SK-N-SH treated with all-trans-retinoic acid at 6 μM for 48 hours (cell line): ENCODE data around the gene BEGAIN.

ENCODE experiments used
- ATAC-seq: fragments of 200-7000 bp; cut with Tn5 transposase; 3 replicates; pipeline ENCODE4 v1.9.1; 2020; ENCODE audit warnings: mild to moderate bottlenecking, moderate library complexity
- BACH2 ChIP-seq: fragments of 250-450 bp; sonication (Bioruptor Pico); IDR thresholded peaks from 2 replicates; pipeline ENCODE4 v1.9.0; 2021; ENCODE audit warnings: mild to moderate bottlenecking, borderline replicate concordance
- CSDC2 ChIP-seq: fragments of 250-450 bp; sonication (Bioruptor Pico); IDR thresholded peaks from 2 replicates; pipeline ENCODE4 v1.5.0; 2020; ENCODE audit warnings: mild to moderate bottlenecking, moderate library complexity
- ESRRG ChIP-seq: fragments of 250-450 bp; sonication (Bioruptor Pico); IDR thresholded peaks from 2 replicates; pipeline ENCODE4 v1.6.1; 2021; ENCODE audit warnings: mild to moderate bottlenecking
- GLIS3 ChIP-seq: fragments of 250-450 bp; sonication (Bioruptor Pico); IDR thresholded peaks from 2 replicates; pipeline ENCODE4 v1.5.0; 2020; ENCODE audit warnings: mild to moderate bottlenecking, moderate library complexity
- ISL1 ChIP-seq: fragments of 250-450 bp; sonication (Bioruptor Pico); IDR thresholded peaks from 2 replicates; pipeline ENCODE4 v2.1.2; 2022; ENCODE audit warnings: mild to moderate bottlenecking, moderate library complexity
- OSR1 ChIP-seq: fragments of 250-450 bp; sonication (Bioruptor Pico); IDR thresholded peaks from 2 replicates; pipeline ENCODE4 v1.8.0; 2022; ENCODE audit warnings: moderate library complexity, mild to moderate bottlenecking, inconsistent platforms
- RARB ChIP-seq: fragments of 250-450 bp; sonication (Bioruptor Pico); IDR thresholded peaks from 2 replicates; pipeline ENCODE4 v1.8.0; 2021; ENCODE audit warnings: mild to moderate bottlenecking, moderate library complexity
- SNAI2 ChIP-seq: fragments of 250-450 bp; sonication (Bioruptor Pico); IDR thresholded peaks from 2 replicates; pipeline ENCODE4 v1.5.0; 2020; ENCODE audit warnings: mild to moderate bottlenecking, moderate library complexity
- TCF4 ChIP-seq: fragments of 250-450 bp; sonication (Bioruptor Pico); IDR thresholded peaks from 2 replicates; pipeline ENCODE4 v1.8.0; 2021; ENCODE audit warnings: mild to moderate bottlenecking, moderate library complexity, borderline replicate concordance
- TOX ChIP-seq: fragments of 250-450 bp; sonication (Bioruptor Pico); IDR thresholded peaks from 2 replicates; pipeline ENCODE4 v1.8.0; 2021; ENCODE audit warnings: mild to moderate bottlenecking, moderate library complexity, borderline replicate concordance
- ZC3H10 ChIP-seq: fragments of 250-450 bp; sonication (Bioruptor Pico); IDR thresholded peaks from 2 replicates; pipeline ENCODE4 v1.5.1; 2021; ENCODE audit warnings: mild to moderate bottlenecking, moderate library complexity
- ZFP3 ChIP-seq: fragments of 250-450 bp; sonication (Bioruptor Pico); IDR thresholded peaks from 2 replicates; pipeline ENCODE4 v1.5.0; 2020; ENCODE audit warnings: mild to moderate bottlenecking, moderate library complexity
- ZFP30 ChIP-seq: fragments of 450-650 bp; formaldehyde crosslinking; IDR thresholded peaks from 2 replicates; pipeline ENCODE4 v1.5.0; 2022; ENCODE audit warnings: mild to moderate bottlenecking, moderate library complexity
- ZNF70 ChIP-seq: fragments of 450-650 bp; formaldehyde crosslinking; IDR thresholded peaks from 2 replicates; pipeline ENCODE4 v1.5.0; 2020; ENCODE audit warnings: mild to moderate bottlenecking, moderate library complexity
- ZNF8 ChIP-seq: fragments of 450-650 bp; formaldehyde crosslinking; IDR thresholded peaks from 2 replicates; pipeline ENCODE4 v1.5.0; 2020; ENCODE audit warnings: mild to moderate bottlenecking, moderate library complexity
- TF ChIP-seq, protein P1 (sequence below): fragments of 250-450 bp; sonication (Bioruptor Pico); IDR thresholded peaks from 2 replicates; pipeline ENCODE4 v1.5.1; 2021; ENCODE audit warnings: mild to moderate bottlenecking, moderate library complexity
- TF ChIP-seq, protein P2 (sequence below): fragments of 250-450 bp; sonication (Bioruptor Pico); IDR thresholded peaks from 2 replicates; pipeline ENCODE4 v1.8.0; 2020; ENCODE audit warnings: mild to moderate bottlenecking, moderate library complexity, borderline replicate concordance
- TF ChIP-seq, protein P3 (sequence below): fragments of 250-450 bp; sonication (Bioruptor Pico); IDR thresholded peaks from 2 replicates; pipeline ENCODE4 v1.8.0; 2021; ENCODE audit warnings: low read depth, mild to moderate bottlenecking, moderate library complexity, borderline replicate concordance
- TF ChIP-seq, protein P4 (sequence below): fragments of 250-450 bp; sonication (Bioruptor Pico); IDR thresholded peaks from 2 replicates; pipeline ENCODE4 v1.5.0; 2020; ENCODE audit warnings: mild to moderate bottlenecking, moderate library complexity

Gene BEGAIN

DNA sequence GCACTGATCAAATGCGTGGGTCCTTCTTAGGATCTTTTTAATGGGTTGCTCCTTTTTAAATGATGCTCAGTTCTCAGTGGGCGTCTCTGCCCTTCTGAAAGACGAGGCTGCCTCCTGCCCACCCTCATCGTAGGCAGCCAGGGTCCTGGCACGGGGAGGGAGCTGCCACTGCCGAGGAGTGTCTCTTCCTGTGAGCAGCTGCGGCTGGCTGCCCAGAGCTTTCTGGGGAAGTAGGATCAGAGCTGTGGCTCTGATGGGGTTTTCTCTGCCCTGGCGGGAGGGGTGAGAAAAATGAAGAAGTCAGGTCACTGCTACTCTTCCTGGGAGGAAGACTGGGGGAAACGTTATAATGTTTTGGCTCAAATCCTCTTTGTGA is 31.1 kb upstream of the BEGAIN start:
- no peak for ATAC-seq
- TF ChIP-seq RARB (CRISPR knock-in tag): no peak
- no peak for TF ChIP-seq BACH2
- TF ChIP-seq CSDC2 (CRISPR knock-in tag): no peak
- no peak for TF ChIP-seq ZFP3 (CRISPR knock-in tag)
- TF ChIP-seq TCF4 (CRISPR knock-in tag): no peak
- TF ChIP-seq OSR1 (CRISPR knock-in tag): no peak
- no peak for TF ChIP-seq ESRRG (CRISPR knock-in tag)
- no peak for TF ChIP-seq ZNF8 (CRISPR knock-in tag)
- TF ChIP-seq, protein P1, sequence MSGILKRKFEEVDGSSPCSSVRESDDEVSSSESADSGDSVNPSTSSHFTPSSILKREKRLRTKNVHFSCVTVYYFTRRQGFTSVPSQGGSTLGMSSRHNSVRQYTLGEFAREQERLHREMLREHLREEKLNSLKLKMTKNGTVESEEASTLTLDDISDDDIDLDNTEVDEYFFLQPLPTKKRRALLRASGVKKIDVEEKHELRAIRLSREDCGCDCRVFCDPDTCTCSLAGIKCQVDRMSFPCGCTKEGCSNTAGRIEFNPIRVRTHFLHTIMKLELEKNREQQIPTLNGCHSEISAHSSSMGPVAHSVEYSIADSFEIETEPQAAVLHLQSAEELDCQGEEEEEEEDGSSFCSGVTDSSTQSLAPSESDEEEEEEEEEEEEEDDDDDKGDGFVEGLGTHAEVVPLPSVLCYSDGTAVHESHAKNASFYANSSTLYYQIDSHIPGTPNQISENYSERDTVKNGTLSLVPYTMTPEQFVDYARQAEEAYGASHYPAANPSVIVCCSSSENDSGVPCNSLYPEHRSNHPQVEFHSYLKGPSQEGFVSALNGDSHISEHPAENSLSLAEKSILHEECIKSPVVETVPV (CRISPR knock-in tag): no peak
- TF ChIP-seq SNAI2 (CRISPR knock-in tag): no peak
- TF ChIP-seq, all 23 proteins: peak for 0

DNA sequence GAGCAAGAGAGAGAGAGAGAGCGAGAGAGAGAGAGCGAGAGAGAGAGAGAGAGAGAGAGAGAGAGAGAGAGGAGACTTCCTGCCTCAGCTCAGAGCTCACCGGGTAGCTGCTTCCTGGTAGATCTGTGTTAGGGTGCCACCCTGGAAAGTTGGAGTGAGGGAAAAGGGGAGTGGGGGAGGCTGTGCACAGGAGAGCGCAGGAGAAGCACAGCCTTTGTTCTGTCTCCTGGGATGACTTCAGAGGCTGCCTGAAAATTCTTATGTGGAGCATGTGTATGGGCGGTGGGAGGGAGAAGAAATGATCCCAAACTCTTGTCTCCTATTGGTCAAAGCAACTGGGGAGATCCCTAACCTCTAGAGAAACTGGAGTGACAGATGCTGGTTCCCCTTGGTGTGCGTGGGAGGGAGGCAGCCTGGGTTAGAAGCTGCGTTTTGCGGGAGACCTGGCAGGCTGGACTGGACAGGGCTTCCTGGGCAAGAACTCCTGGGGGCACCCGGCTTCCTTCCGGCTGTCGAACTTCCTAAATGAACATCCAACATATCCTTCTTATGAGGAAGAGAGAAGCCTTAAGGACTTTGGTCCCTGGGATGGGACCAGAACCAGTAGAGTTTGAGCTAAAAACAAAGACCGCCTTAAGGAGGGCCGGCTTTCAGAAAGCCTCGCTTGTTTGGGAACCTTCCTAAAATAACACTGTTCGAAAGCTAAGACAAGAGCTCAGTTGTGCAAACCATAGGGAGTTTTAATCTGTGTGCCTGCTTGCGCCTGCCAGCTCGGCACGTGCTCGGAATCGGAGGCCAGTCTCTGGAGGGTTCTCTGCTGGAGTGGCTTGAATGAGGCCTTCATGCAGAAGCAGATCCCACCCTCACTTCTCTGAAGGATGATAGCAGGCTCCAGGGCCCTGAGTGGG is 30.4 kb upstream of the BEGAIN start:
- ATAC-seq: no peak

DNA sequence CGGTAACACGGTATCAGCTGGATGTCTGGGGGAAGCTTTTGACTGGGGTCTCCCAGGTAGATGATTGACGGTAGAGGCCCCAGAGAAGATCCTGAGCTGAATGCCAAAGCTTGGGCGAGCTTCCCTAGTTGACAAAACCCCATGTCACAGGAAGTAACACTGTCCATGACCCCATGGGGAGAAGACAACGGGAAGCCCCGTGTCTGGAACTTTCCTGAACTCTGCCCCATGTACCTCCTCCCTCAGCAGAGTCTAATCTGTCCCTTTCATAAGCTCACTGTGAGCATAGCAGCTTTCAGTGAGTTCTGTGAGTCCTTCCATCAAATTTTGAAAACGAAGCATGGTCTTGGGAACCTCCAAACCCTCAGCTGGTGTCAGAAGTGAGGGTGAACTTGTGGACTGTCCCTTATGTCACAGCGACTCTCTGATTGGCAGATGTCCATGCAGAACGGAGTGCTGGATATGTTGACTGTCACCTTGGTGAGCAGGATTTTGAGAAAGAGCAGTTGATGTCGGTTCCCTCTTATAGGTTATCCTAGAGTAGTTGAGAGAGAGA is 29.7 kb upstream of the BEGAIN start:
- ATAC-seq: no peak
- TF ChIP-seq, protein P1 (CRISPR knock-in tag): no peak

More for the DNA sequence above, 30.4 kb upstream of the BEGAIN start:
- TF ChIP-seq ISL1 (CRISPR knock-in tag): no peak
- no peak for TF ChIP-seq TCF4 (CRISPR knock-in tag)
- TF ChIP-seq ZNF70 (CRISPR knock-in tag): no peak
- TF ChIP-seq BACH2: no peak
- TF ChIP-seq ZNF8 (CRISPR knock-in tag): no peak
- TF ChIP-seq, all 23 proteins: peak for 0

DNA sequence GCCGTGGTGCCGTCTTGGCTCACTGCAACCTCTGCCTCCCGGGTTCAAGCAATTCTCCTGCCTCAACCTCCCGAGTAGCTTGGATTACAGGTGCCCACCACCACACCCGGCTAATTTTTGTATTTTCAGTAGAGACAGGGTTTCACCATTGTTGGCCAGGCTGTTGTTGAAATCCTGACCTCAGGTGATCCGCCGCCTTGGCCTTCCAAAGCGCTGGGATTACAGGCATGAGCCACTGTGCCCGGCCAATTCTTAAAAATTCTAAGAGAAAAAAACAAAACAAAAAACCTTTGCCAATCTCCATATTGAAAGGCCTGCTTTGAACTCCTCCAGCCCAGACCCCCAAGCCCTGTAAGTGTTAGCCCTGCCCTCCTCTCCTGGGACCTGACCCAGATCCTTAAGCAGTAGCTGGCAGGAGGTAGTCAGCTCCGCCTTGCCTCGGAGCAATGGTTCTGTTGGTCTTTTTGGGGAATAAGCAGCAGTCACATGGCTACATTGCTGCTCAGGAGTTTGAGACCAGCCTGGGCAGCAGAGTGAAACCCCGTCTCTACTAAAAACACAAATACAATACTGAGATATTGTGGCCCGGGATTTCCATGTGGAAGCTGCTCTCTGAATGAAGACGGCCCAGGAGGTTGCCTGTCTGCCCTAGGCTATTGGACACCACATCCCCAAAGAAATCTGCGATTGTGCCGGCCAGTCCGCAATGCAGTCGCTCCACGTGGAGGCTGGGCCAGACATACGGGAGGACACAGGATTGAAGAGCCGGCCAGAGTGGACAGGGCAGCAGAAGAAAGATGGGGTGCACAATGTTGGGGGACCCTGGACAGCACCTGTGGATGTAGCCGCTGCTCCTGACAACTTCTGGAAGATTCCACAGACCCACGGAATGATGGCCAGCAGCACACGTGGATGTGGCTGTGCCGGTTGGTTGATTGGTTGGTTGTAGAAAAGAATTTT is 28.8 kb upstream of the BEGAIN start:
- TF ChIP-seq SNAI2 (CRISPR knock-in tag): no peak
- no peak for TF ChIP-seq CSDC2 (CRISPR knock-in tag)
- TF ChIP-seq, protein P1 (CRISPR knock-in tag): no peak
- TF ChIP-seq, protein P2, sequence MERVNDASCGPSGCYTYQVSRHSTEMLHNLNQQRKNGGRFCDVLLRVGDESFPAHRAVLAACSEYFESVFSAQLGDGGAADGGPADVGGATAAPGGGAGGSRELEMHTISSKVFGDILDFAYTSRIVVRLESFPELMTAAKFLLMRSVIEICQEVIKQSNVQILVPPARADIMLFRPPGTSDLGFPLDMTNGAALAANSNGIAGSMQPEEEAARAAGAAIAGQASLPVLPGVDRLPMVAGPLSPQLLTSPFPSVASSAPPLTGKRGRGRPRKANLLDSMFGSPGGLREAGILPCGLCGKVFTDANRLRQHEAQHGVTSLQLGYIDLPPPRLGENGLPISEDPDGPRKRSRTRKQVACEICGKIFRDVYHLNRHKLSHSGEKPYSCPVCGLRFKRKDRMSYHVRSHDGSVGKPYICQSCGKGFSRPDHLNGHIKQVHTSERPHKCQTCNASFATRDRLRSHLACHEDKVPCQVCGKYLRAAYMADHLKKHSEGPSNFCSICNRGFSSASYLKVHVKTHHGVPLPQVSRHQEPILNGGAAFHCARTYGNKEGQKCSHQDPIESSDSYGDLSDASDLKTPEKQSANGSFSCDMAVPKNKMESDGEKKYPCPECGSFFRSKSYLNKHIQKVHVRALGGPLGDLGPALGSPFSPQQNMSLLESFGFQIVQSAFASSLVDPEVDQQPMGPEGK (CRISPR knock-in tag): no peak
- TF ChIP-seq, all 23 proteins: peak for 0
- no peak for ATAC-seq

DNA sequence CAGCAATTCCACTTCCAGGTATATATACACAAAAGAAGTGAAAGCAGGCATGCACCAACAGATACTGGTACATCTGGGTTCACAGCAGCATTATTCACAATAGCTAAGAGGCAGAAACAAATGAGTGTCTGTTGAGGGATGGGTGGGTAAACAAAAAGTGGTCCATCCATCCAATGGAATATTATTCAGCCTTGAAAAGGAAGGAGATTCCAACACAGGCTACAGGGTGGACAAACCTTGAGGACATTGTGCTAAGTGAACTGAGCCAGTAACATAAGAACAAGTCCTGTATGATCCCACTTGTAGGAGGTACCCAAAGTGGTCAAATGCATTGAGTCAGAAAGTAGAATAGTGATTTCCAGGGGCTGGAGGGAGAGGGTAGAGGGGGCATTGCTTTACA is 27.6 kb upstream of the BEGAIN start:
- no peak for ATAC-seq
- no peak for TF ChIP-seq GLIS3 (CRISPR knock-in tag)
- TF ChIP-seq ZFP30: no peak
- TF ChIP-seq TCF4 (CRISPR knock-in tag): no peak
- no peak for TF ChIP-seq ZC3H10 (CRISPR knock-in tag)
- TF ChIP-seq, protein P3, sequence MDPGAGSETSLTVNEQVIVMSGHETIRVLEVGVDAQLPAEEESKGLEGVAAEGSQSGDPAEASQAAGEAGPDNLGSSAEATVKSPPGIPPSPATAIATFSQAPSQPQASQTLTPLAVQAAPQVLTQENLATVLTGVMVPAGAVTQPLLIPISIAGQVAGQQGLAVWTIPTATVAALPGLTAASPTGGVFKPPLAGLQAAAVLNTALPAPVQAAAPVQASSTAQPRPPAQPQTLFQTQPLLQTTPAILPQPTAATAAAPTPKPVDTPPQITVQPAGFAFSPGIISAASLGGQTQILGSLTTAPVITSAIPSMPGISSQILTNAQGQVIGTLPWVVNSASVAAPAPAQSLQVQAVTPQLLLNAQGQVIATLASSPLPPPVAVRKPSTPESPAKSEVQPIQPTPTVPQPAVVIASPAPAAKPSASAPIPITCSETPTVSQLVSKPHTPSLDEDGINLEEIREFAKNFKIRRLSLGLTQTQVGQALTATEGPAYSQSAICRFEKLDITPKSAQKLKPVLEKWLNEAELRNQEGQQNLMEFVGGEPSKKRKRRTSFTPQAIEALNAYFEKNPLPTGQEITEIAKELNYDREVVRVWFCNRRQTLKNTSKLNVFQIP (CRISPR knock-in tag): no peak
- no peak for TF ChIP-seq TOX (CRISPR knock-in tag)
- no peak for TF ChIP-seq CSDC2 (CRISPR knock-in tag)
- TF ChIP-seq ZFP3 (CRISPR knock-in tag): no peak
- TF ChIP-seq BACH2: no peak
- no peak for TF ChIP-seq RARB (CRISPR knock-in tag)
- TF ChIP-seq, protein P4, sequence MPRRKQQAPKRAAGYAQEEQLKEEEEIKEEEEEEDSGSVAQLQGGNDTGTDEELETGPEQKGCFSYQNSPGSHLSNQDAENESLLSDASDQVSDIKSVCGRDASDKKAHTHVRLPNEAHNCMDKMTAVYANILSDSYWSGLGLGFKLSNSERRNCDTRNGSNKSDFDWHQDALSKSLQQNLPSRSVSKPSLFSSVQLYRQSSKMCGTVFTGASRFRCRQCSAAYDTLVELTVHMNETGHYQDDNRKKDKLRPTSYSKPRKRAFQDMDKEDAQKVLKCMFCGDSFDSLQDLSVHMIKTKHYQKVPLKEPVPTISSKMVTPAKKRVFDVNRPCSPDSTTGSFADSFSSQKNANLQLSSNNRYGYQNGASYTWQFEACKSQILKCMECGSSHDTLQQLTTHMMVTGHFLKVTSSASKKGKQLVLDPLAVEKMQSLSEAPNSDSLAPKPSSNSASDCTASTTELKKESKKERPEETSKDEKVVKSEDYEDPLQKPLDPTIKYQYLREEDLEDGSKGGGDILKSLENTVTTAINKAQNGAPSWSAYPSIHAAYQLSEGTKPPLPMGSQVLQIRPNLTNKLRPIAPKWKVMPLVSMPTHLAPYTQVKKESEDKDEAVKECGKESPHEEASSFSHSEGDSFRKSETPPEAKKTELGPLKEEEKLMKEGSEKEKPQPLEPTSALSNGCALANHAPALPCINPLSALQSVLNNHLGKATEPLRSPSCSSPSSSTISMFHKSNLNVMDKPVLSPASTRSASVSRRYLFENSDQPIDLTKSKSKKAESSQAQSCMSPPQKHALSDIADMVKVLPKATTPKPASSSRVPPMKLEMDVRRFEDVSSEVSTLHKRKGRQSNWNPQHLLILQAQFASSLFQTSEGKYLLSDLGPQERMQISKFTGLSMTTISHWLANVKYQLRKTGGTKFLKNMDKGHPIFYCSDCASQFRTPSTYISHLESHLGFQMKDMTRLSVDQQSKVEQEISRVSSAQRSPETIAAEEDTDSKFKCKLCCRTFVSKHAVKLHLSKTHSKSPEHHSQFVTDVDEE (CRISPR knock-in tag): no peak
- no peak for TF ChIP-seq ISL1 (CRISPR knock-in tag)
- TF ChIP-seq ZNF70 (CRISPR knock-in tag): no peak
- TF ChIP-seq ZNF8 (CRISPR knock-in tag): no peak
